GM12864 (cell line): ENCODE results near the gene NADSYN1.

Experiments used
- DNase-seq: peaks from one replicate; pipeline ENCODE4 v3.0.0-alpha.2; 2011; ENCODE audit warnings: low read depth
- H3K4me3 ChIP-seq: 2 replicates; pipeline ENCODE4 v1.5.1; 2011; ENCODE audit warnings: mild to moderate bottlenecking, low read depth, low read length, control low read depth
- CTCF ChIP-seq: IDR thresholded peaks from 2 replicates; pipeline ENCODE4 v1.5.1; 2011; ENCODE audit warnings: low read depth, mild to moderate bottlenecking, moderate library complexity, low read length, control low read depth, inconsistent platforms; ENCODE audit errors: missing control alignments

Gene NADSYN1

DNA sequence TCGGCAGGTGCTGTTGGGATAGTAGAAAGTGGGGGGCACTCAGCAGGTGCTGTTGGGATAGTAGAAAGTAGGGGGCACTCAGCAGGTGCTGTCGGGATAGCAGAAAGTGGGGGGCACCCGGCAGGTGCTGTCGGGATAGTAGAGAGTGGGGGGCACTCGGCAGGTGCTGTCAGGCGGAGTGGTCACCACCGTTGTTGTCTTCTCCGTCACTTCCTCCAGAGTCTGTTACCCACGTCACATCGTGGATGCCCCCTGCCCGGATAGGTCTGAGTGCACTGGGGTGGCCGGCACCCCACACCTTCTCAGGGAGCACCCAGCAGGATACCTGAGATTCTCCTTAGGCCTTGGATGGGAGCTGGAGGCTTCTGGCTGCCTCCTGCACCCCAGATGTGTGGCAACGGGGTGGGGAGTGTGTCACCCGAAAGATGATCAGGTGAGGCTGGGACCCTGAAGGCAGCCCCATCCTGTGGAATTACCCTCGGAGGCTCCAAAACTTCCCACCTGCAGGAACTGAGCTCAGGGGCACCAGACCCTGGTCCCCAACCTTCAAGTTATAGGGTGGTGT, 50.0 kb downstream of the NADSYN1 start:
- TF ChIP-seq CTCF: no peak
- DNase-seq: no peak
- H3K4me3 ChIP-seq: no peak overlapping the region

GRCh38 chr11:71504531-71504930, 51.5 kb downstream of the NADSYN1 start:
- TF ChIP-seq CTCF: no peak
- H3K4me3 ChIP-seq: no peak overlapping the region
- no peak for DNase-seq

GRCh38 chr11:71505001-71505400, 52.0 kb downstream of the NADSYN1 start:
- no peak overlapping the region for H3K4me3 ChIP-seq
- DNase-seq: no peak
- no peak for TF ChIP-seq CTCF

DNA sequence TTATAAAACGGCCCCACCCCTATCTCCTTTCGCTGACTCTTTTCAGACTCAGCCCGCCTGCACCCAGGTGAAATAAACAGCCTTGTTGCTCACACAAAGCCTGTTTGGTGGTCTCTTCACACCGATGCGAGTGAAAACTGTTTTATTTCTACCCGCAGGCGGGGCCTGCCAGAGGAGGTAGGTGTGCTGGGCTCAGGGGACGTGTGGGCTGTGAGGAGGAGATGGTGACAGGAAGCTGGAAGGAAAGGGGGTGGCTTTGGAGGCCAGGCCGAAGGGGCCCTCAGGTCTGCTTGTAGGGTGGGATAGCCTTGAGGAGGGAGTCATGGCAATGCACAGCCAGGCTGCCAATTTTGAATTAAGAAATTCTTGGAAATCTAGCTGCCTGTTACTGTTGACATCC, 52.8 kb downstream of the NADSYN1 start:
- no peak for DNase-seq
- no peak for TF ChIP-seq CTCF
- H3K4me3 ChIP-seq: no peak overlapping the region

DNA sequence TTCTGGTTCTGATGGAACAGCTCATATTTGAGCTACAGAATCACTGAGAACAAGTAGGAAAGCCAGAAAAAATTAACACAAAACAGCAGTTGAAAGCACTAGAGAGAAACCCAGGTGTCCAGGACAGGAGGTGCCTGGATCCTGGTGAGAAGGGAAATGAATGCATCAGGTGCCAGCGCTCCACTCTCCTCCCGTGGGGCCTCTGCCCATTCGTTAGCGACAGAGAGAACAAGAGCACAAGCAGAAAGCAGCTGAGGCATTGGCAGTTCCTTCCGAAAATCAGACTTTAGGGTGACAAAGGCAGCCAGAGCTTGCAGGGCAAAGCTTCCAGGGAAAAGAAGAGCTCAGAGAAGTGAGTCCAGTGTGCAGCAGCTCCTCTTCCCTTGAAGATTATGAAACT, 54.1 kb downstream of the NADSYN1 start:
- no peak overlapping the region for H3K4me3 ChIP-seq
- no peak for TF ChIP-seq CTCF
- DNase-seq: no peak

DNA sequence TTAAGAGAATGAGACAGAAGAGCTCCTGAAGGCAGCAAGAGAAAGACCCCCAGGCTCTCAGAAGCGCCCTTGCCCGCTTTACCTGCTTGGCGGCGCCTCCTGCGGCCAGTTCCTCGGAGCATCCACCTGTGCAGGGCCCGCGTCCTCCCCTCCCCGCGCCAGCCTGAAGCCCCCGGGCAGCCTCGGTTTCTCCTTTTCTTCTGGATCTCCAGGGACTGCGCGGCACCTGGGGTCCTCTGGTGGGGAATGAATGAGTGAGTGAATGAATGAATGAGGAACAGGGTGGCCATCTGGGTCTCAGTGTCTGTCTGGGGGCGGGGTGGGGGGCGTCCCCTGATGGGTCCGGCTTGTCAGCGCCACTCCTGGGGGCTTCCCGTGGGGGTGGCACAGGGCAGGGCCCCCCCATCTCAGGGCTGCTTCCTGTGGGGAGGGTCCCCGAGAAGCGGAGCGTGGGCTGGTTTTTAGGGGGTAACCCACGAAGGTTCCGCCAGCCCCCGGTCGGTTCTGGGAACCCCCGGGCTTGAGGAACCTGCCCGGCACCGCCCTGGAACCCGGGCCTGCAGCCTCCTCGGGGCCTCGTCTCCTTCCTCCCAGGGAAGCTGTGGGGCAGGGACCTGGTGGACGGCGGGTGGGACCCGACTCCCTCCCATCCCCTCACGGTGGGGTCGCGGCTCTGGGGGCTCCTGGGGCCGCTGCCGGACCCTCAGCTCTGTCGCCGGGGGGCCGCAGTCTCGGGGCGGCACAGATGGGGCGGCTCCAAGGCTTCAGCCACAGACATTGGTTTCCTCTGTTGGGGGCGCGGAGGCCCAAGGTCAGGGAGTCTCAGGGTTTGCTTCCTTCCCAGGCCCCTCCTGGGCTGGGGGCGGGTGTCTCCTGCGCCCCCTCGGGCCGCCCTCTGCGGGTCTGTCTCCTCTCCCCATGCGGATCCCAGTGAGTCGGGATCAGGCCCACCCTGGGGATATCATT, 65.8 kb downstream of the NADSYN1 start:
- no peak overlapping the region for H3K4me3 ChIP-seq
- no peak for TF ChIP-seq CTCF
- no peak for DNase-seq
